ENCODE data around the gene DCHS2.

The DCHS2 gene

GRCh38 chr4:154364066-154364845 is 127.3 kb downstream of the DCHS2 start:
- no peak for DNase-seq

- DNase-seq, result no peak
Measured at GRCh38 chr4:154361450-154361849, 130.1 kb downstream of the DCHS2 start.

GRCh38 chr4:154360491-154360890 is 131.1 kb downstream of the DCHS2 start:
- DNase-seq, result no peak

- no peak for DNase-seq
Measured at GRCh38 chr4:154354883-154355282, 136.7 kb downstream of the DCHS2 start.

- no peak for DNase-seq
Measured at GRCh38 chr4:154349829-154350228, 141.8 kb downstream of the DCHS2 start.

- DNase-seq, result no peak
Measured at GRCh38 chr4:154348657-154349056, 142.9 kb downstream of the DCHS2 start.

- DNase-seq, result no peak
Measured at GRCh38 chr4:154345359-154345758, 146.2 kb downstream of the DCHS2 start.

GRCh38 chr4:154344686-154345085 is 146.9 kb downstream of the DCHS2 start:
- peak; percentile 64 for DNase-seq

- no peak for DNase-seq
Measured at GRCh38 chr4:154343651-154344050, 147.9 kb downstream of the DCHS2 start.

GRCh38 chr4:154341448-154341847 is 150.2 kb downstream of the DCHS2 start:
- DNase-seq, result no peak

- no peak for DNase-seq
Measured at GRCh38 chr4:154335588-154335987, 156.0 kb downstream of the DCHS2 start.

GRCh38 chr4:154332681-154333421 is 158.7 kb downstream of the DCHS2 start:
- peak; percentile 86 for DNase-seq

- DNase-seq, result no peak
Measured at GRCh38 chr4:154329939-154330338, 161.7 kb downstream of the DCHS2 start.

- DNase-seq, result no peak
Measured at GRCh38 chr4:154329268-154329868, 162.2 kb downstream of the DCHS2 start.

- no peak for DNase-seq
Measured at GRCh38 chr4:154328030-154328429, 163.6 kb downstream of the DCHS2 start.

- DNase-seq, result no peak
Measured at GRCh38 chr4:154320521-154320920, 171.1 kb downstream of the DCHS2 start.

GRCh38 chr4:154319736-154320135 is 171.9 kb downstream of the DCHS2 start:
- no peak for DNase-seq

- no peak for DNase-seq
Measured at GRCh38 chr4:154317201-154317999, 174.2 kb downstream of the DCHS2 start.

GRCh38 chr4:154315741-154316140 is 175.9 kb downstream of the DCHS2 start:
- no peak for DNase-seq

- no peak for DNase-seq
Measured at GRCh38 chr4:154314248-154314647, 177.4 kb downstream of the DCHS2 start.

- no peak for DNase-seq
Measured at GRCh38 chr4:154313004-154313585, 178.5 kb downstream of the DCHS2 start.

- no peak for DNase-seq
Measured at GRCh38 chr4:154312246-154312645, 179.4 kb downstream of the DCHS2 start.

- no peak for DNase-seq
Measured at GRCh38 chr4:154310578-154310977, 181.0 kb downstream of the DCHS2 start.

All from islet precursor cell (in vitro differentiated cells).